C4-2B (cell line): ENCODE results near the gene UBQLN3.

Experiments used
- H3K27ac ChIP-seq: fragments of 450-650 bp; 2 replicates; pipeline ENCODE4 v1.5.1; 2017
- ZFX ChIP-seq: fragments of 450-650 bp; IDR thresholded peaks from 2 replicates; pipeline ENCODE4 v1.6.1; 2017
- TF ChIP-seq, protein P1 (sequence below): fragments of 450-650 bp; conservative IDR thresholded peaks from 2 replicates; pipeline ENCODE4 v1.5.1; 2017; ENCODE audit warnings: mild to moderate bottlenecking

Gene UBQLN3

DNA sequence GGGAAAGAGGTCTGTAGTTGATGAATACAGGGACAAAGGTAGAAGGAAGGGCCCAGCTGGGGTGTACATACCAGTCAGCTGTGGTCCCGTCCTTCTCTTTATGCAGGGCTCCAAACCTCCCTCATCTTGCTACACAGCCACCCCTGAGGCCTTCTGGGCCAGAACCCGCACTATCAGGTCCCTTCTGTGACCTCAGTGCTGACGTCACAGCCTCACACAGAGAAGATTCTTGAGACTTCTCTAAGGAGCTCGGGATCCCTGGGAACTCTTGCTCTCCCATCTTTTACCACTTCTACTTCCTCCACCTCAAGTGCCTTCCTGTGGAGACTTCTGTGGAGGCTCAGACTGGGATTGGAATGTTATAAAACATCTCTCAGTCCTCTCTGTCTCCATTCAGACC, at the start of gene UBQLN3:
Gene UBQLN3 (minus strand): TSS at position 155 of the 400 bp plus-strand sequence. CDS start 399 bp downstream, outside the sequence.
- TF ChIP-seq, protein P1, sequence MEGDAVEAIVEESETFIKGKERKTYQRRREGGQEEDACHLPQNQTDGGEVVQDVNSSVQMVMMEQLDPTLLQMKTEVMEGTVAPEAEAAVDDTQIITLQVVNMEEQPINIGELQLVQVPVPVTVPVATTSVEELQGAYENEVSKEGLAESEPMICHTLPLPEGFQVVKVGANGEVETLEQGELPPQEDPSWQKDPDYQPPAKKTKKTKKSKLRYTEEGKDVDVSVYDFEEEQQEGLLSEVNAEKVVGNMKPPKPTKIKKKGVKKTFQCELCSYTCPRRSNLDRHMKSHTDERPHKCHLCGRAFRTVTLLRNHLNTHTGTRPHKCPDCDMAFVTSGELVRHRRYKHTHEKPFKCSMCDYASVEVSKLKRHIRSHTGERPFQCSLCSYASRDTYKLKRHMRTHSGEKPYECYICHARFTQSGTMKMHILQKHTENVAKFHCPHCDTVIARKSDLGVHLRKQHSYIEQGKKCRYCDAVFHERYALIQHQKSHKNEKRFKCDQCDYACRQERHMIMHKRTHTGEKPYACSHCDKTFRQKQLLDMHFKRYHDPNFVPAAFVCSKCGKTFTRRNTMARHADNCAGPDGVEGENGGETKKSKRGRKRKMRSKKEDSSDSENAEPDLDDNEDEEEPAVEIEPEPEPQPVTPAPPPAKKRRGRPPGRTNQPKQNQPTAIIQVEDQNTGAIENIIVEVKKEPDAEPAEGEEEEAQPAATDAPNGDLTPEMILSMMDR, result no peak
- no peak for TF ChIP-seq ZFX
- H3K27ac ChIP-seq, result no peak within 1 kb of the TSS

DNA sequence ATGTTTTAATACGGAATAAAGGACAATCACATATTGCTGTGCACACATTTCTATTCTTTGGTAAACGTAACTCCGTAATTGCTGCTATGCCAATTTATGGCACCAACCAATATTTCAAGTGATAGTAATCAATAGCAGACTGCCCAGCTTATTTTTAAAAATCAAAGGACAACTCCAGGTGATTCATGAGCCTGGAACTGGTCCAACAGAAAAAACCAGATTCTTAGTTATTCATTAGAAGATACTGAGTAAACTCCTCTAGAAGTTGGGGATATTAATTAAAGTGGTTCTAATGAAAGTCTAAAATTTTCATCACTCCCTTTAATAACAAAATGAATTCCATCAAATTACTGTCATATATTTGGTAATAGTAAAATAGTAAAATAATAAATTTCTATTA, 48.0 kb upstream of the UBQLN3 start:
- TF ChIP-seq, protein P1, result no peak
- no peak overlapping the region for H3K27ac ChIP-seq

DNA sequence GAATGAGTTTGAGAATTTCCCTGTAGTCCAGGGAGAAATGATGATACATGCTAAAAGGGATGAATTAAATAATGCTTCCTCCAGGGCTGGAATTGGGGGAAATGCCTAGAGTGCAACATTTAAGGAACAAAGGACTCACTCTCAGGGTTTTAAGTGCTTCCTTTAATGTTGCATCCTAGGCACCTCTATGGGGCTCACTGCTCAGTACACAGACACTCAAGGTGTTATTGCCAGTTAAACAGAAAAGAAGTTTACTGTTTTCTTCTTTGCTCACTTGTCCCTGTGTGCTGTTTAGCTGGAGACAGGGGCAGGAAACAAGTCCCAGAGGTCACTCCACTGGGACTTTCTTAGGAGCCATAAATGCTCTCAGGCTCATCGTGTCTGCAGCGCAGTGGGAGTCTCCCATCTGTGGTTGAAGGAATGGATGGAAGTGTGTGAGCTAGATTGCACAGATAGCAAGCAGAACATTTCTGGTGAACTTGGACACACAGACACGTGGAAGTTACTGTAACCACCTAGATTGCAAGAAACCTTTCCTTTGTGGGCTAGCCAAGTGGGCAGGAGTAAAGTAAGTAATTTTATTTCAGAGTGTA, 46.9 kb upstream of the UBQLN3 start:
- no peak overlapping the region for H3K27ac ChIP-seq
- no peak for TF ChIP-seq ZFX
- TF ChIP-seq, protein P1, result no peak

DNA sequence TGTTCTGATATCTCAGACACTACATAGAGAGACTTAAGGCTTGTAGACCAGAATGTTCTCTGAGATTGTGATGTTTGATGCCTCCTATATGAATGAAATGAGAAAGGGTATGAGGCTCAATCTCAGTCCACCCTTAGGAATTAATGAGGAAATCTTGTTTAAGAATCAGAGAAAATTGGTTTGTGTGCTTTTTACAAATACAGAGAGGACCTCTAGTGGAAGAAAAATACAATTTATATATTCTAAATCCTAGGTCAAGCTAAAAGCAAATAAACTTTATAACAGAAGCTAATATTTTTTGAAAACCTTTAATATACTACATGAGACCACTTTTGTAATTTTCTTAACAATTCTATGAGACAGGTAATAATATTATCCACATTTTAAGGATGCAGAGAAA, 43.6 kb upstream of the UBQLN3 start:
- TF ChIP-seq ZFX, result no peak
- TF ChIP-seq, protein P1, result peak; percentile 46
- H3K27ac ChIP-seq, result no peak overlapping the region

DNA sequence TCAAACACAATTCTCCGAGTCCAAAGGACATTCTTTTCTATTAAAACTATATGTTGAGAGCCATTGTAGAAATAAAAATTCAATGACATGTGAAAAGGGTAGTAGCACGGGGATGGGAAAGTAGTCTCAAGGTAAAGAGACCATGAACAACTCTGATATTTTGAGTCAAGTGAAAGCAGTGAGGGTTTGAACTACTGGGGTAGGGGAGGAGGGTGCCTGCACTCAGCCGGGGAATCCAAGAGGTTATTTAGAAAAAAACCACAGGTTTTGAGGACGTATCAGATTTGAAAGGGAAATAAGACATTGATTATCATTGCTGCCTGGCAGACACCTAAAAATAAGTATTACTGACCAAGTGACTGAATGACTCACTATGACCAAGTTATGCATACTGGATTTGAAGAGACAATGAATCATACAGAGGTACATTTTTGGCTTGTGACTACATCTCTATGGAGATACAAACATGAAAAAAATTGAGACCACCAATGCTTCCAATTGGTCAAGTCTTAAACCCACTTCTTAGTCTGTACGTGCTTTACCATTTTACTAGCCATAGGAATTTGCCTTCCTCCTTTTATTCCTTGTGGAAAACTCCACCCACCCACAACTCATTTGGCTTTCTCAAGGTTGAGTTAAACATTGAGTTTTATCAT, 40.8 kb upstream of the UBQLN3 start:
- H3K27ac ChIP-seq, result no peak overlapping the region
- no peak for TF ChIP-seq ZFX

DNA sequence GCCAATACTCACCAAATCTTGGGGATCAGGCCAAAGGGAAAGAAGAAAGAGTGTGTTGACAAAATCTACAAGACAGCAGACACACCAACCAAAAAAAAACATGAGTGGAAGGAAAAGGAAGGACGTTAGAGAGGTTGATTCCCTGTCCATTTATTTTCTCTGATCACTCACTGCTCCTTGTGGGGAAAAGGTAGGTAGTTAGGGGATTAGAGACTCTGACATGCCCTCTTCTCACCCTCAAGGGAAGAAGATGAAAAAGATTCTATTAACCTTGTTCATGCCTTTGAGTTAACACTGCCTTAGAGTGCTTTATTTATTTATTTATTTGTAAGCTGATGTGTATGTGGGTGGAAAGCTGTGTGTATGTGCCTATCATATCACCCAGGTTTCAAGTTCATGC, 38.7 kb upstream of the UBQLN3 start, which contains the start of gene OR52H1:
Gene OR52H1 (minus strand): TSS at position 101 of the 400 bp plus-strand sequence. CDS start 3,035 bp downstream, outside the sequence.
- no peak for TF ChIP-seq ZFX
- TF ChIP-seq, protein P1, result no peak
- no peak within 1 kb of the TSS for H3K27ac ChIP-seq

DNA sequence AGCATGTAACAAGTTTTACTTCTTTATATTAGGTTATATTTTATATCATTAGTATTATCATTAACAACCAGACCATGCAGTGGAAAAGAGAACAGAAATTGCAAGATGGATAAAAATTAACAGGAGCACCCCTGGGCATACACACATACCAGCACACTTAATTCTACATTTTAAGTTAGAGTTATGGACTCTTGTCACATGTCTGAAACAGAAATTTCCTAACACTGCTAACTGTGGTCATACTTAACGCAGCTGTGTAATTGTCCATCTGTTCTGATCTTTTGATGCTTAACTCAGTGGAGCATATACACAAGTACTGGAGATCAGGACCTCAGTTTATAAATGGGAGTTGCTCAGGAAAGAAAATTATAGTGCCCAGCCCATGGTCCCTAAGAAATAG, 38.2 kb upstream of the UBQLN3 start:
- H3K27ac ChIP-seq, result no peak overlapping the region
- TF ChIP-seq ZFX, result no peak
- TF ChIP-seq, protein P1, result no peak

DNA sequence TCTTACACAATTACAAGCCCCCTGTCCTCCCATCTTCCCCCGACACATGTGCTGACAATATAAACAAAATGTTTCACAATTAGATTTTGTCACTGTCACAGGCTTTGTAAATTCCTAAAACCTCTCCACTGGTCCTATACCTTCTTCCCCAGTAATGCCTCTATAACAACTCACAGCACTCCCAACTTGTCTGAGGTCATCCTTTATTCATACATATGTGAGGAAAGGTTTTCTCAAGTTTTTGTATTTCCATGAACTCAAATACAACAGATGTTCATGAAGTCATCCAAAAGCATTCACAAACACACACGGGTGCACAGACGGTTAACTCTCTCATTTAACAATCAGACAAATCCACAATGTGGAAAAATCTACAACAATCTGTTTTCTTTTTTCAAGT, 36.7 kb upstream of the UBQLN3 start:
- no peak overlapping the region for H3K27ac ChIP-seq
- TF ChIP-seq, protein P1, result no peak
- no peak for TF ChIP-seq ZFX
